ENCODE measurements around the gene PIBF1.
A peak's percentile ranks its signal among the peaks of the same experiment; 100 is the strongest.
"Not testable (repeated sequence)": the region's sequence is repeated elsewhere in the genome, so short reads cannot be mapped to it uniquely, and the experiment has no call there.

The PIBF1 gene, protein sequence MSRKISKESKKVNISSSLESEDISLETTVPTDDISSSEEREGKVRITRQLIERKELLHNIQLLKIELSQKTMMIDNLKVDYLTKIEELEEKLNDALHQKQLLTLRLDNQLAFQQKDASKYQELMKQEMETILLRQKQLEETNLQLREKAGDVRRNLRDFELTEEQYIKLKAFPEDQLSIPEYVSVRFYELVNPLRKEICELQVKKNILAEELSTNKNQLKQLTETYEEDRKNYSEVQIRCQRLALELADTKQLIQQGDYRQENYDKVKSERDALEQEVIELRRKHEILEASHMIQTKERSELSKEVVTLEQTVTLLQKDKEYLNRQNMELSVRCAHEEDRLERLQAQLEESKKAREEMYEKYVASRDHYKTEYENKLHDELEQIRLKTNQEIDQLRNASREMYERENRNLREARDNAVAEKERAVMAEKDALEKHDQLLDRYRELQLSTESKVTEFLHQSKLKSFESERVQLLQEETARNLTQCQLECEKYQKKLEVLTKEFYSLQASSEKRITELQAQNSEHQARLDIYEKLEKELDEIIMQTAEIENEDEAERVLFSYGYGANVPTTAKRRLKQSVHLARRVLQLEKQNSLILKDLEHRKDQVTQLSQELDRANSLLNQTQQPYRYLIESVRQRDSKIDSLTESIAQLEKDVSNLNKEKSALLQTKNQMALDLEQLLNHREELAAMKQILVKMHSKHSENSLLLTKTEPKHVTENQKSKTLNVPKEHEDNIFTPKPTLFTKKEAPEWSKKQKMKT

DNA sequence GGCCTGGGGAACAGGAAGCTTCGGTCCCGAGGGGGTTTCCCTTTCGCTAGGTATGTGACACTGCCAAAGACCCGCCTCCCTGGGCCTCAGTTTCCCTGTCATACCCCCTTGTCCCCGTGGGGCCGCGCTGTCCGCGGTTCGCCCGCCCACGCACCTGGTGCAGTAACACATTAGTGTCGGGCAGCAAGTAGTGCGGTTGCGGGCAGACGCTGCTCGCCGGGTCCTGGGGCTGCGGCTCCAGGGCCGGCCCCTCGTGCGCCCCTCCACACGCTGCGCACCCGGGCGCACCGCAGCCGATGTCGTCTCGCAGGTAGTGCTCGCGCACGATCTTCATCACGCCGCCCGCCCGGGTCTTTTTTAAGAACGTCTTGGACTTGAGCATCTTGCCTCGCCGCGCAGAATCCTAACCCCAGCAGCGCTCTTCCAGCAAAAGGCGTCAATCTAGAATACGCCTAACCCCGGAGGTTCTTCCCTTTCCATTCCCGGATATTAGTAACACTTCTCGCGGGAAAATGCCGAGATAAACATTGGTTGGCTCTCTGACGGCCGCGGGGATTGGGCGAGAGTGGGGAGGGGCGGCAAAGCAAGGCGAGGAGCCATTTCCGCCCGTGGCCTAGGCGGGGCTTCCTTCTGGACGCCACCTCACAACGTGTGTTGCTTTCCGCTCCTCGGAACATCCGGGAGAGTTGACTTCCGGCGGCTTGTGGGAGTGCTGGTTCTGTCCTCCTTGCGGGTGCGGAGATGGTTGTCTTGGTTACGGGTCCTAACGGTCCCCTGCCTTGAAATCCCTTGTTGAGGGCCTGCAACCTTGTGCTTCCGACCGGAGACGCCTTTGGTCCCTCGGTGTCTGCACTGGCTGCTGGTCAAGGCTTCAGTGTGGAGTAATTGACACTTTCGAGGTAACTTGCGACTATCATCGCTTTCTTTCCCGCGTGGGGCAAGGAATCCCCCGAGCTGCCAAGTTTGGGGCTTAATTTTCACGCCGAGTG is at the start of gene PIBF1, which contains the start of gene DIS3:
Gene PIBF1 (plus strand): TSS at position 683 of the 989 bp plus-strand sequence. CDS start 1,337 bp downstream, outside the sequence.
Gene DIS3 (minus strand): TSS at position 450 of the 989 bp plus-strand sequence. CDS start 68 bp downstream, at position 382.
- DNase-seq: peak; percentile 95

DNA sequence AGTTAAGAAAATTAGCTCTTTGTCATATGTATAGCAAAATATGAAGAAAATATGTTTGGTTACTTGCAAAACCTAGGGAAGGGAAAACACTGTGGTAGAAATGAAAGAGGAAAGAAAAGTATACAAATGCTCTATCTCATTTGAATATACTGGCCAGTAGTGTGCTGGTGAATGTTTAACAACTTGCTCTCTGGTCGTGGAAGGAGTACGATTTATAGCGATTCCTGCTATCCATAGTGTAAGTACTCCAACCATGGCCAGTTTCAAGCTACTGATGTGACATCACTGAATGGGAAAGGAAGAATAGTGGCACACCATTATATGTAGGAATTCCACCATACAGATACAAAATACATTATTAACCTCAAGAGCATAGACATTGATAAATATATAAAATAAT is 44.9 kb upstream of the PIBF1 start:
- DNase-seq: no peak

DNA sequence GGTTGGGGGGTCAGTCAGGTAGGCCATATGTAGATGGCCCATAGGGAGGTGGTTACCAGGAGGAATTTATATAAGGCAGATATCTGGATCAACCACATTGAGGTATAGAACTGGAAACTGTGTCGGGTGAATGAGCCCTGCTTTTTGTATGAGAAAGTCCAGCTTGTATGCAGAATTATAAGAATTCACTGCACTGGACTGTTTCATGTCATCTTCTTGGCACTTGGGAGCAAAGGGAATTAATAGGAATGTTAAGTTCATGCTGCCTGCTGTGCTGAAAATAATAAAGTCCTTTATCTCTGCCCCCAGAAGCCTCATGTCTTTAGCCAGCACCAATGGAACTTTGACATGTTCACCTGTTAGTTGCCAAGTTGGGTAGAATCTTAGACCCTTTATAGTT is 41.9 kb upstream of the PIBF1 start:
- no peak for DNase-seq

DNA sequence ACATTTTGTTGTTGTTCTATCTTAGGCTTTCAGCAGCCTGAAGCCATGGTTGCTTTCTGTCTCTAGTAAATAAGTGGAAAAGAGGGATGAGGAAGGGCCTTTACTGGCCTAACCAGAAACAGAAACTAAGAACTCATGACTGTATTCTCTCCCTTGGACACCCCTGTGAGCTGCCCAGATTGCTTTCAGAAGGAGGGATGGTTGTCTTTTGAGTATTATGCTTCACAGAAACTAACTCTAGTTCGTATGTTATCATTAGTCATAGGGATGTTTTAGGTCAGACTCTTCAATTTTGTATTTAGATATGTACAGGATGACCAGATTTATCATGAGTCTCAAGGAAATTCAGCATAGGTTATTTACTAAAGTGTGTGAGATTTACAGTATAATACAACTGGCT is 36.7 kb upstream of the PIBF1 start:
- no peak for DNase-seq

DNA sequence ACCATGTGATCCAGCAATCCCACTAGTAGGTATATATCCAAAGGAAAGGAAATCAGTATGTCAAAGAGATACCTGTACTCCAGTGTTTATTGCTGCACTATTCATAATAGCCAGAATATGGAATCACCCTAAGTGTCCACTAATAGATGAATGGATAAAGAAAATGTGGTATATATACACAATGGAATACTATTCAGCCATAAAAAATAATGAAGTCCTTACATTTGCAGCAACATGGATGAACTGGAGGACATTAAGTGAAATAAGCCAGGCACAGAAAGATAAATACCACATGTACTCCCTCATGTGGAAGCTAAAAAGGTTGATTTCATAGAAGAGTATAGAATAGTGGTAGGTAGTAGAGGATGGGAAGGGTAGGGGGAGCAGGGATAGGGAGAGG is 30.7 kb upstream of the PIBF1 start:
- DNase-seq: no peak

DNA sequence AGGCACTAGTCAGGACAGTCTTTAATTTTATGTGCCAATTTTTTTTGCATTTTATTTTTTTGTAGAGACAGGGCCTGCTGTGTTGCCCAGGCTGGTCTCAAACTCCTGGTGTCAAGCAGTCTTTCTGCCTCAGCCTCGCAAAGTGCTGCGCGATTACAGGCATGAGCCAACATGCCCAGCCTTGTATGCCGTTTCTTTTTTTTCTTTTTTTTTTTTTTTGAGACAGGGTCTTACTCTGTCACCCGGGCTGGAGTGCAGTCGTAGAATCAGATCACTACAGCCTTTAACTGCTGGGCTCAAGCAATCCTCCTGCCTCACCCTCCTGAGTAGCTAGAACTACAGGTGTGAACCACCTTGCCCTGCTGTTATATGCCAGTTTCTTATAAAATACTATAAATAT is 27.8 kb upstream of the PIBF1 start:
- no peak for DNase-seq

DNA sequence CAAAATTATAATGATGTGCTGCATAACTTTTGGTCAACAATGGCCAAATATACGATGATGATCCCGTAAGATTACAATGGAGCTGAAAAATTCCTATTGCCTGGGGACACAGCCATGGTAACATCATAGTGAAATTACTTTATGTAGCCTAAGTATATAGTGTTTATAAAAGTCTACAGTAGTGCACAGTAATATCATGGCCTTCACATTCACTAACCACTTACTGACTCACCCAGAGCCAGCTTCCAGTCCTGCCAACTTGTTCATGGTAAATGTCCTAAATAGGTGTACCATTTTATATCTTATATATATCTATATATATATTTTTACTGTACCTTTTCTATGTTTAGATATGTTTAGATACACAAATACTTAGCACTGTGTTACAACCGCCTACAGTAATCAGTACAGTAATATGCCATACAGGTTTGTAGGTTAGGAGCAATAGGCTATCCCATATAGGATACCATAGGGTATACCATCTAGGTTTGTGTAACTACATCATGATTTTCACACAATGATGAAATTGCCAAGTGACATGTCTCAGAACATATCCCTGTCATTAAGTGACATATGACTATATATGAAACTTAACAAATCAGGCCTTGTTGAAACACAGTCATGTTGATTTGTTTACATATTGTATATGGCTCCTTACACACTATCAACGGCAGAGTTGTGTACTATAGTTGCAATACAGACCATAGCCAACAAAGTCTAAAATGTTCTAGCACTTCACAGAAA is 24.0 kb upstream of the PIBF1 start:
- DNase-seq: no peak

DNA sequence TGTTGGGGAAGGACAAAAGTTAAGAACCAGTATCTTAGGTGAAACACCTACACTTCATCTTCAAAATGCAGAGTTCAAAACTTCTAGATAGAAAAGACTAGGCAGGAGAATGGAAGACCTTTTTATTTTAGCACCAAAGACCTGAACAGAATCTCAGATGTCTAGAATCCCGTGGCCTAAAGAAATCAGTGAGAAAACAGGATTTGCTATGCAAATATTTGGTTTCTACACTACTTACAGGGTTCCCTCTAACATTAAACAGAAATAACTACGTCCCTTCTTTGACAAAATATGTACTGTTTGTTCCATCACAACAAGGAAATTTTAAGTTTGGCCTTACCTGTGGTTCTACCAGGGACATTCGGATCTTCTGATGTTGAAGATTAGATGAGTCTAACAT is 21.7 kb upstream of the PIBF1 start:
- no peak for DNase-seq

DNA sequence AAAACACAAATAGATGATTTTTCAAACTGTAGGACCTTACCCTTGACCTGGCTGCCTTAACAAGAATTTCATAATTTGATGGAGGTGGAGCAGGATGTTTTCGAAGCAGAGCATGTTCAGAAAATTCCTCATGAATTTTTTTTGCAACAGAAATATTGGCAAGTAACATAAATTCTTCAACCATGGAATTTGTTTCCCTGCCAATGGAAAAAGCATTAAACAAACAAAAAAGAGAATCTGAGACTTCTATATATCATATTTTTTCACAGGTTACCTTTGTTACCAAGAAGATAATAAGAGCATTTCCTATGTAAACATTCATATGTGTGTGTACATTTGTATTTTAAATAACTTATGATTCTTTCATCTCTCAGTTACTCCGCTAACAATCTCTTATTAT is 18.5 kb upstream of the PIBF1 start:
- DNase-seq: no peak

DNA sequence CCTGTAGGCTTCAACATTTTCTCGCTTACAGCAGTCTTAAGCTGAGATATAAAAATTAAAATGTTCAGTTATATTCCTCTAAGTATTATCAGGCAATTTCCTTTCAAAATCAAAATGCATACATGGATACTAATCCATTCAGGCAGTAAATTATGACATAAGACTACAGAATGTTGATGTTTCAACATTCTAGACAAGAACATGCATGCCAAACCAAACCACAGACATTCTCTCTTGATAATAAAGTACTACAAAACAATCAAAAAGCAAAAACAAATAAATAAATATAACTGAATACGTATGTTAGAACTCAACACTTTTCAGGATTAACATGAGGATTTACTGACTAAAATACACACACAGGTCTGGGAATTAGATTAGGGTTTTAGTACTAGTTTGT is 7.9 kb upstream of the PIBF1 start:
- DNase-seq: no peak

DNA sequence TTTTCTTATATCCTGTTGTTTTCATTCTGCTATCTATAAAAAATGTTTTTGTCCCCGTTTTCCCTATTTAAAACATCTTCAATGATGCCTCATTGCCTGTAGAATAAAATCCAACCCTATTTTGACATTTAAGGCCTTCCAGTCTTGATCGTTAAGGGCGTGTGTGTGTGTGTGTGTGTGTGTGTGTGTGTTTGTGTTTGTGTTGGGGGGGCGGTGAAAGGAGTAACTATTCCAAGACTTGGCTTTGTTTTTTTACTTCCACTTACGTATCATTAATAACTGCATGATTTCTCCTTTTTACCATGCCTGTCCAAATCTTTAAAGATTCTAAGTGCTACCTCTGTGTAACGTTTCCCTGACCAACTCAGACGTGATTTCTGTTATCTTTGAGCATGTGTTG is 784 bp downstream of the PIBF1 start:
- DNase-seq: no peak

DNA sequence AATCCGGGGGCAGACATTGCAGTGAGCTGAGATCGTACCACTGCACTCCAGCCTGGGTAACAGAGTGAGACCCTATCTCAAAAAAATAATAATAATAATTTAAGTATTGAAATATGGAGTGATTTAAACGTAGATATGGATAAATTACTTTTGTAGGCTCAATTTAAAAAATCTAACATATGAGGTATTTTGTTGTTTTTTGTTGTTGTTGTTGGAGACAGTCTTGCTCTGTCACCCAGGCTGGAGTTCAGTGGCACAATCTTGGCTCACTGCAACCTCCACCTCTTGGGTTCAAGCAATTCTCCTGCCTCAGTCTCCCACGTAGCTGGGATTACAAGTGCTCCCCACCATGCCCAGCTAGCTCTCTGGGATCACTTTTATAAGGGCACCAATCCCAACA is 2.7 kb downstream of the PIBF1 start:
- DNase-seq: not testable (repeated sequence)

DNA sequence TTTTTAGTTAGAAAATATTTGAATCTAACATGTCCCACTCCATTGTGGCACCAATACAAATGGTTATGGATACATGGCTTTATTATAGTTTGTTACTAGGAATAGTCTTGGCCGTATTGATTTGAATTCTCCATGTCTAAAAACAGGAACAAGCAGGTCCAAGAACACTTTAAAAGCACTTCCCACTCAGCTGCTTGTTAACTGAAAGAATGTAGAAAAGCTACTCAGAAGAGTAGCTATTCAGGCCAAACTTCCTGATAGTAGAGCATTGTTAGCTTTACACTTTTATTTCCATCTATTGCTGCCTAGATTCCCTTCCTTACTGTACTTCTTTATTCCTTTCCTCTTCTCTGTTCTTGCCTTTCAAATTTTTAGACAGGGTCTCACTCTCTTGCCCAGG is 6.9 kb downstream of the PIBF1 start:
- DNase-seq: no peak

DNA sequence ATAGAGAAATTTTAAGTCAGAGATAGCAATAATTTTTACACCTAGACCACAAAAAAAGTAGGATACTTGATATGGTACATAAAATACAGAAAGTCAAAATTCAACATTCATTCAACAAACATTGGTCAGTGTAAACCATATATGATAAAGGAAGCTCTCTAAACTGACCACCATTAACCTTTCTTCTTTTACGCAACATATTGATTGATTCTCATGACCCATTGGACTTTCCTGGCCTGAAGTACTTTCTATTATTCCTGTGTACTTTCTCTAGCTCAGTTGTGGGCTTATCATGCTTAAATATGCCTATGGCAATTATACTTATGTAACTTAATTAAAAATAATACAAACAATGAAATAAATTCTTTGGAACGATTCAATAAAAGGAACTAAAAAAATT is 10.7 kb downstream of the PIBF1 start:
- DNase-seq: no peak

DNA sequence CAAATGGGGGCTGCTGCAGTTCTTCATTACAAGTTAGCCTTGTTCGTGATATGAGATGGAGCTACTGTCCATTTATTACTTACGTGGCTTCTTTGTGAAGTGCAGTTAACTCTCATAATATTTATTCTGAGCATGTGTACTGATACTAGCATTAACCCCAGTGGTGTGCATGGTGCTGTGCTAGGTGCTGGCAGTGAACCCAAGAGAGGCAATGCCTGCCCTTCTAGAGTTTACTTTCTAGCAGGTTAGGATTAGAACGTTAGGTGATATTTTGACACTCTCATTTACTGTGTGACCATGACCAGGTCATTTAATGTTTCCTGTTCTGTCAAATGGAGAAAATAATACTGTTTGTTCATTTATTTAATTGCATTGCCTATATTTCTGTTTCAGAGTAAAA is 16.9 kb downstream of the PIBF1 start:
- no peak for DNase-seq

DNA sequence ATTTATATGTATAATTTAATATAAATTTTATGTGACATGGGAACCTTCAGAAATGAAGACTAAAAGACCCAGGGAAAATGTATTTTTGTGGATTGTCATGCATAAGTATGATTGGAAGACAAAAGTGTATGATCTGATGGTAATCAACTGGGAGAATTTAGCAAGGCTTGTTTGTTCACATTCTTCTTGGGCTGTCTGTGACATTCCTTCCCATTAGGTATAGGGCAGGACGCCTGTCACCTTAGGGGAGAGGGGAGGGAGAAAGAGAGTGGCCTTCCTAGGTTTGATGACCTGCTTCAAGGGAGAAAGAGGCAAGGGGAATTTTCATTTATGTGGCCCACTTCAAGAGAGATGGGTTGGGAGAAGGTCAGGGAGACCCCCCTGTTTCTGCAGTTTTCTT is 22.4 kb downstream of the PIBF1 start:
- no peak for DNase-seq

DNA sequence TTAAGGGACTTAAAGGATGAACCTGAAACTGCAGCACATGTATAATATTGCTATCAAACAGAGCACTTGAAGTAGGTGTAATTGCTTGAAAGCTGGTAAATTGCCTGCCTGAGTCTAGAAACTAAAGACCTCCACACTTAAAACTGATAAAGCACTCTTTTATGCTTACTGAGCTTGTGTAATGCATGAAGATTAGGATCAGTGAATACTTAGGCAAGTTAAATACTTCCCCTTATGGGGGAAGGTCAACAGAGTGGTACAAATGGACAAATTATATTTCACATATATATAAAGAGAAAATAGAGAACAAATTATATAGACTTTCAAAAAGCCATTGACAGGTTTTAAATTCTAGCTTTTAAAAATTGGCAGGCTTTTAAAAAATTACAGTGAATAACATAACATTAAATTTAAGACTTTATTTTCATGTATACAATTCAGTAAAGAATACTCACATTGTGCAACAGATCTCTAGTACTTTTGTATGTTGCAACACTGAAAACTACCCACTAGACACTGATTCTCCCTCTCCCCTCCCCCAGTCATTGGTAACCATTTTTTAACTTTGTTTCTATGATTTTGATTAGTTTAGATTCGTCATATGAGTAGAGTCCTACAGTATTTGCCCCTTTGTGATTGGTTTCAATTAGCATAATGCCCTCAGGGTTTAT is 23.9 kb downstream of the PIBF1 start:
- no peak for DNase-seq

DNA sequence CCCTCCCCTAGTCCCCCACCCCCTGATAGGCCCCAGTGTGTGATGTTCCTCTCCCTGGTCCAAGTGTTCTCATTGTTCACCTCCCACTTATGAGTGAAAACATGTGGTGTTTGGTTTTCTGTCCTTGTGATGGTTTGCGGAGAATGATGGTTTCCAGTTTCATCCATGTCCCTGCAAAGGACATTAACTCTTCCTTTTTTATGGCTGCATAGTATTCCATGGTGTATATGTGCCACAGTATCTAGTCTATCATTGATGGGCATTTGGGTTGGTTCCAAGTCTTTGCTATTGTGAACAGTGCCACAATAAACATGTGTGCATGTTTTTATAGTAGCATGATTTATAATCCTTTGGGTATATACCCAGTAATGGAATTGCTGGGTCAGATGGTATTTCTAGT is 24.6 kb downstream of the PIBF1 start:
- DNase-seq: not testable (repeated sequence)

DNA sequence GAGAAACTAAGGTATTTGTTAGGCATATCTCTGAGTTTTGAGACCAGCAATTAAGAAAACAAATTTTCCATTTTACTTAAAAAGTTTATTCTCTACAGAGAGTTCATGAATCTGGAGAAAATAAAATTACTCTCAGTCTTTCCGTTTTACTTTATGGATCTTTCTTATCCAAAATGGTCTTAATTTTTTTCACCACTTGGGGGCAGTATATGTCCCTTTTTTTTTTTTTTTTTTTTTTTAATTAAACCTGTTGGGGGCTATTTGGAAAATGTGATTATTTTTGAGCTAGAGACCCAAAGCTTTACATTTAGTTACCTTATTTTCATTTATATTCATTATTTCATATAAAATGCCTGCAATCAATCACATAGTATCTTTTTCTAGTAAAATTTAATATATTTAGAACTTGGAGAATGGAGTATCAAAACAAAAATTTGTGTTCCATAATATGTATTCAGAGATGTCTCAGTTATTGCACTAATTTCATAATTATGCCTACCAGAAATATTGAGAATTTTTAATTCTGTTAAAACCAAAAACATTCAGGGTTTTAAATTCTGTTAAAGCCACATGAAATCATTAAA is 27.1 kb downstream of the PIBF1 start:
- no peak for DNase-seq

DNA sequence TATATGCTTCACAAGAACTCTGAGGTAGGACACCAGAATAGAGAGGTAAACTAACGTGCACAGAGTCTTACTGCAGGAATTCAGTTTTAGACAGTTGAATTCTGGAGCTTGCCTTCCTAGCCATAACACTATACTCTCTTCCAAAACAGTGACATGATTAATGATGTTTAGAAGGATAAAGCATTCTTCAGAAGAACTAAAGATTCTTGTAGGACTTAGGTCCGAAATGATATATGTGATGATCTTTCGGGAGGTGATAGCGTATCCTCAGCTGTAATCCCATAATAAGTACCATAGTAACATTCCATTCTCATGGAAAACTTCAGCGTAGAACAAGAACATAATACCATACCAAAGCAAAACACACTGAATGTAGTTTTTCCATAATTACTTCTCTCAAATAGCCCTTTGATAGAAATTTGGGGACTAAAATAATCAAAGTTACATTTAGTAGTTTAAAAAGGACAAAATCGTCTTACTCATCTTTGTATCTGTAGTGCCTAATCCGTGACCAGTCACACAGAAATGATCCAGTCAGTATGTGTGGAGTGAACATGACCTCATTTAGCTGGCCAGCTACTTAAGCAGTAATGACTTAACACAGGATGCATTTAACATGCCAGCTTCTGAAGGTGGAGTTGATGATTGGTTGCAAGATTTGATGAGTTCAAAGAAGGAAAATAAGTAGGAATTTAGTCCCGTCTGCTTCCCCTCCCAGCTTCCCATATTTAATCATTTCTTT is 38.4 kb downstream of the PIBF1 start:
- no peak for DNase-seq

DNA sequence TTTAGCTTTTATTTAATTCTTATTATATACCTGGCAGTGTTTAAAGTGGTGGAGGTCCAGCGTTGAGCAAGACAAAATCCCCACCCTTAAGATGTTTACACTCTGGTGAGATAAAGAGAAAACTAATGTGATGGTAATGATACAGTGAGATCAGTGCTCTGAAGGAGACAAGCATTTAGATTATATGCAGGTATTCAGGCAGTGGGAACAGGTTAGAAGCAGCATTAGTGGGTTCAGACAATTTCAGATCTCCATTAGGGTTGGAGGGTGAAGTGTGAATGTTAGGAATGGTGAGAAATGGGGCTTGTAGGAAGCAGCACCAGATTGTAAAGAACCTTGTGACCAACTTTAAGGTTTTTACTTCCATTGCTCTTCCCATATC is 39.0 kb downstream of the PIBF1 start:
- no peak for DNase-seq

Measured in CD4-positive, alpha-beta T cell treated with Interferon gamma for 1 hour (primary cell).